ENCODE results near the gene POLRMT.
A peak's percentile ranks its signal among the peaks of the same experiment; 100 is the strongest.
"Not testable (repeated sequence)": the region's sequence is repeated elsewhere in the genome, so short reads cannot be mapped to it uniquely, and the experiment has no call there.

POLRMT gene

DNA sequence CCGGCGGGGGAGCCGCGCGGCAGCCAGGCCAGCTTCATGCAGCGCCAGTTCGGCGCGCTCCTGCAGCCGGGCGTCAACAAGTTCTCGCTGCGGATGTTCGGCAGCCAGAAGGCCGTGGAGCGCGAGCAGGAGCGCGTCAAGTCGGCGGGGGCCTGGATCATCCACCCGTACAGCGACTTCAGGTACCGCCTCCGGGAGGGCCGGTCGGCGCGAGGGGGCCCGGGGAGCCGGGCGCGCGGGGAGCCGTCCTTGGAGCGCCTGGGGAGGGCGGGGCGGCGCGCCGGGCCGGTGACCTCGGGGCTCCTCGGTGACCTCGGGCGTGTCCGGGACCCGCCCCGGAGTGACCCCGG, 43.0 kb downstream of the POLRMT start:
- DNase-seq: no peak

DNA sequence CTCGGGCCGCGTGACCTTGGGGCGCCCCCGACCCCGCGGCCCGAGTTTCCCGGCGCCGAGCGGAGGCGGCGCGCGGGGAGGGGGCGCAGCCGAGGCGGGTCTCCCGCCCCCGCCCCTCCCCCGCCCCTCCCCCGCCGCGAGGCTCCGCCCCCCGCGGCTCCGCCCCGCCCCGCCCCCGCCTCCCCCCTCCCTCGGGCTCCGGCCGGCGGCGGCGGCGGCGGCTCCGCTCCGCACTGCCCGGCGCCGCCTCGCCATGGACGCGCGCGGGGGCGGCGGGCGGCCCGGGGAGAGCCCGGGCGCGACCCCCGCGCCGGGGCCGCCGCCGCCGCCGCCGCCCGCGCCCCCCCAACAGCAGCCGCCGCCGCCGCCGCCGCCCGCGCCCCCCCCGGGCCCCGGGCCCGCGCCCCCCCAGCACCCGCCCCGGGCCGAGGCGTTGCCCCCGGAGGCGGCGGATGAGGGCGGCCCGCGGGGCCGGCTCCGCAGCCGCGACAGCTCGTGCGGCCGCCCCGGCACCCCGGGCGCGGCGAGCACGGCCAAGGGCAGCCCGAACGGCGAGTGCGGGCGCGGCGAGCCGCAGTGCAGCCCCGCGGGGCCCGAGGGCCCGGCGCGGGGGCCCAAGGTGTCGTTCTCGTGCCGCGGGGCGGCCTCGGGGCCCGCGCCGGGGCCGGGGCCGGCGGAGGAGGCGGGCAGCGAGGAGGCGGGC, 43.5 kb downstream of the POLRMT start, which contains the start of gene HCN2:
Gene HCN2, plus strand, starts transcription at position 189 of the 703 bp plus-strand sequence. Its CDS starts 65 bp downstream, at position 254.
- no peak for DNase-seq

DNA sequence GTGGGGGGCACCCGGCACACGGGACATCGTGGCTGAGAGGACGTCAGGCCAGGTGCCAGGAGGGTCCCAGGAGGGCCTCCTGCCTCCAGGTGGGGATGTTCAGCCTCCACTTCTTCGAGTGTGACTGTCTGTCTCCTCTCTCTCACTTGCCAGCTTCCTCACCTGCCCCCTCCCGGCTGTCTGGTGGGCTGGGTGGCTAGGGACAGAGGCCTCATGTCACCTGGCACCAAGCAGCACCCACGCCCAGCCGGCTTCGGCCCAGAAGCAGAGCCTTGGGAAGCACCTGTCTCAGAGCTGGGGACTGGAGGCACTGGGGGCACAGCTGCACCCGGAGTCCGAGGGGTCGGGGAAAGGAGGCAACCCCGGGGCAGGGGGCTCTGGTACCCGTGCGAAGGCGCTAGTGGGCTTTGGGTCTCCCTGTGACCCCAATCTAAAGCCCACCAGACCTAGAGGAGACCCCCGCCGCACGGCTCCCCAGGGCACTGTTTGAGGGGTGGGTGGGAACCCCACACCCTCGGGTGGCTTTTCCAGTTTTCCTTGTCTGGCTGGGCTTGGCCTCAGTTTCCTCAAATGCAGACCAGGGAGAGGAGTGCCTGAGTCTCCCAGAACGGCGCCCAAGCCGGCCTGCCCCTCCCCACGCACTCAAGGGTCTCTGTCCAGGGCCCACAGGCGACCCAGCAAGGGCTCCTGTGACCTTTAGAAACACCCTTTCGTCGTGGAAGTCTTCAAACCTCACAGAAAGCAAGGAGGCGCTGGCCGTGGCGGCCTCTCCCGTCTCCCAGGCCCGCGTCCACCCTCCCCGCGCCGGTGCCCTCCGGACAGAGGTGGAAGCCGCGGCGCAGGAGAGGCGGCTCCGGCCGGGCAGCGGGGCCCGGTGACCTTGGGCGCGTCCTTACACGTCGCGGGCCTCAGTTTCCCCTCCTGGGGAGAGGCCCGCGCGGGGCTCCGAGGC, 44.3 kb downstream of the POLRMT start:
- no peak for DNase-seq

DNA sequence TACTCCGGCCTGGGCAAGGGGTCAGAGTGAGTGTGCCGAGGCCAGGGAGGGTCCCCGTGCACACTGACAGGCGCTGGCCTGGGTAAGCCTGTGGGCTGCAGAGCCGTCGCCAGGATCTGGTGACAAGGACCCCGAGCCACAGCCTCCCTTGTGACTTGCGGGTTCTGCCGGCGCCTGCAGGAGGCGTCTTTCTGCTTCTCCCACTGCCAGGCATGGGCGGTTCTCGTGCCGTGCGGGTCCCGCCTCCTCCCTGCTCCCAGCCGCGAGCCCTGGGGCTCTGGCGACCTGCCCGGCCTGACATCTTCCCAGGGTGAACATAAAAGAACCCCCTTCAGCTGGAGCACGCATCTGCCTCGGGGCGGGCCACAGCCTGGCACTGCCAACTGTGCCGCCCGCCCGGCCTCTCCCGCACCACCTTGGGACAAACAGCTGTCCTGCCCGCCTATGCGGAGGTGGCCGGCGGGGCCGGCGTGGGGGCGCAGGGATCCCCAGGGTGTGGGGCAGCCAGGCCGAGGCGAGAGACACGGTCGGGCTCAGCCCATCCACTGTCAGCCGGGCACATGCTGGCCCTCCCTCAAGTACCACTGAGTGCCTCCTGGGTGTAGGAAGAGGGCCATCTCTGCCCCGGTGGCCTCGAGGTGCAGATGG, 45.1 kb downstream of the POLRMT start:
- DNase-seq: peak; percentile 71

DNA sequence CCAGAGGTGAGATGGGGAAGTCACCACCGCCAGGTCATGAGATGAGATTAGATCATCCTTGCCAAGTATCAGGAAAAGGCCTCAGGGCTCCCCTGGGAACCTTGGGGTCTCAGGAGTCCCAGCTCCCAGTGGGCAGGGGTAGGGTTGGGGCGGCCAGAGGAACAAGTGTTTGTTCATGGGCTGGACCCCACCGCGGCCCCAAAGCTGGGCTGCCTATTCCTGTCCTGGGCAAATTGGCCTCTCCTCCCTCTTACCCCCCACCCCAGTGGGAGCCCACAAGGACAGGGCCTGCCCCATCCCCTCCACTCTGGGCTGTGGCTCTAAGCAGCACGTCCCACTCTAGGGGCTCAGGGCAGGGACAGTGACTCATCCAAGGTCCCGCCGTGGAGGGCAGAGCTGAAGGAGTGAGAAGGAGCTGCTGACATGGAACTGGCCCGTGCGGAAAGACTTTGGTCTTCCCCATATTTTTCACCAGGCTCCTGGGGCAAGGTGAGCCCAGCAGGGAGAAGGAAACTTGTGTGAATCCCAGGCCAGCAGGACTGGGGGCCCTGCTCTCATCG, 47.7 kb downstream of the POLRMT start:
- no peak for DNase-seq

DNA sequence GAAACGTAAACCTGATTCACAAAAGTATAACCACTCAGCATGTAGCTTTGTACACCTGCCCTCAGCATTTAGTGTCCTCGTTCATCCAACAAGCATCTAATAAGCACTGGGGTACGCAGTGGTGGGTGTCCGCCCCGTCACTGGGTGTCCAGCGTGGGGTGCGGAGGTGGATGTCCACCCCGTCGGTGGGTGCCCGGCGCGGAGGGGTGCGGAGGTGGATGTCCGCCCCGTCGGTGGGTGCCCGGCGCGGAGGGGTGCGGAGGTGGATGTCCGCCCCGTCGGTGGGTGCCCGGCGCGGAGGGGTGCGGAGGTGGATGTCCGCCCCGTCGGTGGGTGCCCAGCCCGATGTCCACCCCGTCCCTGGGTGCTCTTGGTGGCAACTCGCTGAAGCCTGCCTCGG, 48.2 kb downstream of the POLRMT start:
- not testable (repeated sequence) for DNase-seq

DNA sequence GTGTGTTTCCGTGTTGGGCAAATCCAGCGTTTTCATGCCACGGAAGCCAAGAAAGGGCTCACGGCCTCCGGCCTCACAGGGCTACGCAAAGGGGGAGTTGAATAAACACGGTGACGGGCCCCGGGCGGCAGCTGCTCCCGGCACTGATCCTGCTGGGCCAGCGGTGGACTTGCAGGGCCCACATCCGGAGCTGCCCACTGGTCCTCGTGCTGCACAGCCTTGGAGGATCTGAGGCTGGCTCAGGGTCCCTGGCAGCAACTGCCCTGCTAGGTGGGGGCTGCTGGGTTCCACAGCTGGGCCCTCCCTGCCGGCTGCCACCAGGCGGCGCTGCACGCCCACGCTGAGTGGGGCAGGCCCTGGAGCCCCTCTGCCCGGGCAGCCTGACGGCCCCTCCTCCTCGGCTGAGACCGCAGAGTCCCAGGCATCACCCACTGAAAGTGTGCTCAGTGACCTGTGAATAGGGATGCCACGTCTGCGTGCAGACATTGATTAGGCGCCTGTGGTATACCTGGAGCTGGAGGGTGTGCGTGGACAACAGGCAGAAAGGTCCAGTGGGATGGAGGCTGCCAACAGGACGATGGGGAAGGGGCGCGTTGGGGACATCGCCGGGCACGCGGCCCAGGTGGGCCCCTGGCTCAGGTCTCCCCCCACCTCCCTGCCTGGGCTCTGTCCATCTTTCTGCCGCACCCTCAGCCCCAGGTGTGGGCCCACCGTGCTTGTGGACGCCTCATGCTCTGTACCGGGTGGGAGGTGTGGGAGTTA, 48.9 kb downstream of the POLRMT start:
- DNase-seq: peak; percentile 71

DNA sequence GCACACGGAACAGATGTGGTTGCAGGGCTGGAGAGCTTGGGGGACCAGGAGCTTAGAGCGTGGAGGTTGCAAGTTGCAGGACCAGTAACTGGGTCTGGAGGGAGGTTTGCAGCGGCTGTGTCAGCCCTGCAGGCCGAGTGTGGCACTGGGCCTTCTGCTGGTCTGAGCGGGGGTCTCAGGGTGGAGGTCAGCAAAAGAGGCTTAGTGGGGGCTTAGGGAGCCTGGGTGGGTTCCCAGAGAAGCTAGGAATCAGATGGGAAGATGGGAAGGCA, 49.4 kb downstream of the POLRMT start:
- no peak for DNase-seq

DNA sequence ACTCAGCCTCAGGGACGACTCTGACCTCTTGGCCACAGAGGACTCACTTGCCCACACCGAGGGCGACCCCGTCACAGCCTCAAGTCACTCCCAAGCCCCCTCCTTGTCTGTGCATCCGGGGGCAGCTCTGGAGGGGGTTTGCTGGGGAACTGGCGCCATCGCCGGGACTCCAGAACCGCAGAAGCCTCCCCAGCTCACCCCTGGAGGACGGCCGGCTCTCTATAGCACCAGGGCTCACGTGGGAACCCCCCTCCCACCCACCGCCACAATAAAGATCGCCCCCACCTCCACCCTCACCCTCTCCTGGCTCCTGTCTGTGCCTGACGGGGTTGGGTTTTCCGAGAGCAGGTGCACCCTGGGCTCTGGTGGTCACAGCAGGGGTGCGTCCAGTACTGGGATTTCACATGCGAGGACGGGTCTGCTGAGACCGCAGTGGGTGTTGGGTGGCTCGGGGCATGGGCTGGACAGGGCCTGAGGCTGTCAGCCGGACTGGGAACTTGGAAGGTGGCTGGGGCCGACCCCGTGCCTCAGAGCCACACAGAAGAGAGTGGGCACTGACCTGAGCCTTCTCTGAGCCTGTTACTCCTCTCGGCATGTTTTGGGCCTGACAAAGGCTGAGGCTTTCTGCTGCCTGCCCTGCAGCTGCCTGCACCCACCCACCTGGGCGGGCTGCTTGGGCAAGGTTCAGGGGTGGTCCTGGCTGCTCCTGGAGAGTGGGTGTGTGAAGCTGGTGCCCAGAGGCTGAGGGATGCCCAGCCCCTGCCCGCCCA, 50.0 kb downstream of the POLRMT start:
- DNase-seq: no peak

DNA sequence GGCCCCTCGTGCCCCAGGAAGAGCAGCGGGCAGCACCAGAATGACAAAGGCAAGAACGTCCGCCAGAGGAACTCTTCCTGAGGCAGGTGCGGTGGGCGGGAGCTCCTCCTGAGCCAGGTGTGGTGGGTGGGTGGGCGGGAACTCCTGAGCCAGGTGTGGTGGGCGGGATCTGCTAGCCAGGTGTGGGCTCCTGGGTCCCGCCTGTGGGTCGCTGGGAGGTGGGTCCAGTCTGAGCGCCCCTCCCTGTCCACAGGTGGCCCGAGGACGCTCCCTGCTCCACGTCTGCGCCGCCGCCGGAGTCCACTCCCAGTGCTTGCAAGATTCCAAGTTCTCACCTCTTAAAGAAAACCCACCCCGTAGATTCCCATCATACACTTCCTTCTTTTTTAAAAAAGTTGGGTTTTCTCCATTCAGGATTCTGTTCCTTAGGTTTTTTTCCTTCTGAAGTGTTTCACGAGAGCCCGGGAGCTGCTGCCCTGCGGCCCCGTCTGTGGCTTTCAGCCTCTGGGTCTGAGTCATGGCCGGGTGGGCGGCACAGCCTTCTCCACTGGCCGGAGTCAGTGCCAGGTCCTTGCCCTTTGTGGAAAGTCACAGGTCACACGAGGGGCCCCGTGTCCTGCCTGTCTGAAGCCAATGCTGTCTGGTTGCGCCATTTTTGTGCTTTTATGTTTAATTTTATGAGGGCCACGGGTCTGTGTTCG, 50.7 kb downstream of the POLRMT start:
- DNase-seq: no peak

DNA sequence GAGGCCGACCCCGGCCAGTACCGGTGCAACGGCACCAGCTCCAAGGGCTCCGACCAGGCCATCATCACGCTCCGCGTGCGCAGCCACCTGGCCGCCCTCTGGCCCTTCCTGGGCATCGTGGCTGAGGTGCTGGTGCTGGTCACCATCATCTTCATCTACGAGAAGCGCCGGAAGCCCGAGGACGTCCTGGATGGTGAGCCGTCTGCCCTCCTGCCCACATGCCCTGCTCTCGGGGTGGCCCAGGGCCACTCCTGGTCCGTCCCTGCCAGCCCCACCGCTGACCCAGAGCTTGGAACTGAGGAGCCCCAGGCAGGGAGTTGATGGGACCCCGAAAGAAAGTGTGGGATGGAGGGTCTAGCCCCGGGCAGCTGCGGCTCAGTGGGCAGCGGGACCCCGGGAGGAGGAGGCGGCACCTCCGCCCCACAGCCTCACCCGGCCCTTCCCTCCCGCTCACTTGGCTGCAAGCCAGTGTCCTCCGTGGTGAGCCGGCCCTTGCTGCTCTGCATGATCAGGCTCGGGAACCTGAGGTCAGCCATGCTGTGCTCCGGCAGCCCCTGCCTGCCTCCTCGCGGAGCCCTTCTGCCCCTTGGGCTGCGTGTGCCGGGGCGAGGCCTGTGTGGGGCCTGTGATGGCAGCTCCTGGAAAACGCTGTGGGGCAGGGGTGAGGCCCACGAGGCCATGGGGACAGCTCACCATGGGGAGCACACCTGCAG, 51.8 kb downstream of the POLRMT start:
- DNase-seq: no peak

DNA sequence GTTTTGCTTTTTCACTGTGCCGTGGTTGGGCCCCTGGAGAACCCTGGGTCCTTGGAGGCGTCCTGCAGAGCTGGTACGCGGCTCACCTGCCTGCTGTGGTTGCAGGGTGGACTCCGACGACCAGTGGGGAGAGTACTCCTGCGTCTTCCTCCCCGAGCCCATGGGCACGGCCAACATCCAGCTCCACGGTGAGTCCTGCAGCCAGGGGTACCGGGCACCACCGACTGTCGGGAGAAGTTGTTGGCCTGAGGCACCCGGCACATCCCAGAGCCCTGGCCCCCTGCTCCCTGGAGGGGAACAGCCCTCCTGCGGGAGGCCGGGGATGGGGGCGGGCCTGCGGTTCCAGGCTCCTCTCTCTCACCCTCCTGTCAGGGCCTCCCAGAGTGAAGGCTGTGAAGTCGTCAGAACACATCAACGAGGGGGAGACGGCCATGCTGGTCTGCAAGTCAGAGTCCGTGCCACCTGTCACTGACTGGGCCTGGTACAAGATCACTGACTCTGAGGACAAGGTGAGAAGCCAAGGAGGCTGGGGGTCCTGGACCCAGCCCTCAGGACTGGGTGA, 53.0 kb downstream of the POLRMT start:
- DNase-seq: no peak

DNA sequence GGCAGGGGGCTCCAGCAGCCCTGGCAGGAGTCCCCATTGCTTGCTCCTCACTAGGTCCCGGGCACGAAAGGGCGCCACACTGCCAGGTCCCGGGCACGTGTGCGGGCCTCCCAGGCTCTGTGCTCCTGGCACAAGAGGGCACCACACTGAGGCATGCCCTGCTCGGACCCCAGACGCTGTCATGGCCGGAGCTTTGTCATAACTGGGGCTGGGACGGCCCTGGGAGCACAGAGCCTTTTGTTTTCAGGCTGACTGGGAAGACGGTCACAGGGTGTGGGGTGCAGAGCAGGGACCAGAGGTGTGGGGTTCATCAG, 53.5 kb downstream of the POLRMT start:
- DNase-seq: no peak

DNA sequence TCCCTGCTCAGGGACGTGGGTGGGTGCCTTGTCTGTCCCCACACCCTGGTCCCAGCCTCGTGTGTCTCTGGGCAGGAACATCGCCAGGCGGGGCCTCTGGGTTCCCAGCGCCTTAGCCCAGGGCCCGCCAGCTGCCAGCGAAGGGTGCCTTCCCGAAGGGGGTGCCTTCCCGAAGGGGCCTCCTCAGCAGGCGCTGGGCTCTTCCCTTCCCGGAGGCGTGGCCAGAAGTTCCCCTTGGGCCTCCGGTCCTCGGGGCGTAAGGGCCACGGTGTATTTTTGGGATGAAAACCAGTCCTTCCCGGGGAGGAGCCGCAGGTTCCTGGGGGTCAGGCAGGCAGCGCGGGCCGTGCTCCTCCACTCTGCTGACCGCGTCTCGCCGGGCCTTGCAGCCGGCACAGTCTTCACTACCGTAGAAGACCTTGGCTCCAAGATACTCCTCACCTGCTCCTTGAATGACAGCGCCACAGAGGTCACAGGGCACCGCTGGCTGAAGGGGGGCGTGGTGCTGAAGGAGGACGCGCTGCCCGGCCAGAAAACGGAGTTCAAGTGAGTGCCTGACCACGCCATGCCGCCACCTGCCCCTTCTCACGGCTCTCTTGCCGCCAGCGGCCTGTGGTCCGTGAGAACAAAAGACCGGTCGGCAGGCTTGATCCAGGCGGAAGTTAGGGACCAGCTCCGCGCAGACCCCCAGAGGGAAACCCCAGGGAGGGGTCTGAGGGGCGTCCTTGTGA, 54.1 kb downstream of the POLRMT start:
- no peak for DNase-seq

DNA sequence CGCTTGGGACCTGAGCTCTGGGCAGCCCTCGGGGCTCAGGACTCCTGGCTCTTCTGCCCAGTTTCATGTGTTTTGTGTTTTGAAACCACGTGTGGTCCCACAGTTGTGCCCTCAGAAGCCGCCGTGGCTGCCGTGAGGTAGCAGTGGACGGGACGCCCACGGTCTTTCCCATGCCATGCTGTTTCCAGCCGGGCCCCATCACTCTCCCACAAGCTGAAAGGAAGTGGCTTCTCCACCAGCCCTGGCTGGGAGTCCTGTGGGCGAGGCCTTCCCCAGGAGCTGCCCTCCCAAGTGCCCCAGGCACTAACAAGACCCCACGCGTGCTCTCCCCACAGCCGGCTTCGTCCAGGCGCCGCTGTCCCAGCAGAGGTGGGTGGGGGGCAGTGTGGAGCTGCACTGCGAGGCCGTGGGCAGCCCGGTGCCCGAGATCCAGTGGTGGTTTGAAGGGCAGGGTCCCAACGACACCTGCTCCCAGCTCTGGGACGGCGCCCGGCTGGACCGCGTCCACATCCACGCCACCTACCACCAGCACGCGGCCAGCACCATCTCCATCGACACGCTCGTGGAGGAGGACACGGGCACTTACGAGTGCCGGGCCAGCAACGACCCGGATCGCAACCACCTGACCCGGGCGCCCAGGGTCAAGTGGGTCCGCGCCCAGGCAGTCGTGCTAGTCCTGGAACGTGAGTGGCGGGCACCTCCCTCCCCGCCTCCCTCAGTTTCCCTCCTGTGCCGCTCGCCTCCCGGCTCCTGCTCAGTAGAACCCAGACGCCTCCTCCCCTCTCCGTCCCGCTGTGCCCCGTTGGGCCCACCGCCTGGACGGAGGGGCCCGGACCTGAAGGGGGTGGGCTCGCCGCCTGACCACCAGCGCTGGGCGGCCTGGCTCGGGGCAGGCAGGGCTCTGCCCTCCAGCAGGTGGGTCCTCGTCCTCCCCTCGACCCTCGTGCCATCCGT, 55.6 kb downstream of the POLRMT start:
- no peak for DNase-seq

DNA sequence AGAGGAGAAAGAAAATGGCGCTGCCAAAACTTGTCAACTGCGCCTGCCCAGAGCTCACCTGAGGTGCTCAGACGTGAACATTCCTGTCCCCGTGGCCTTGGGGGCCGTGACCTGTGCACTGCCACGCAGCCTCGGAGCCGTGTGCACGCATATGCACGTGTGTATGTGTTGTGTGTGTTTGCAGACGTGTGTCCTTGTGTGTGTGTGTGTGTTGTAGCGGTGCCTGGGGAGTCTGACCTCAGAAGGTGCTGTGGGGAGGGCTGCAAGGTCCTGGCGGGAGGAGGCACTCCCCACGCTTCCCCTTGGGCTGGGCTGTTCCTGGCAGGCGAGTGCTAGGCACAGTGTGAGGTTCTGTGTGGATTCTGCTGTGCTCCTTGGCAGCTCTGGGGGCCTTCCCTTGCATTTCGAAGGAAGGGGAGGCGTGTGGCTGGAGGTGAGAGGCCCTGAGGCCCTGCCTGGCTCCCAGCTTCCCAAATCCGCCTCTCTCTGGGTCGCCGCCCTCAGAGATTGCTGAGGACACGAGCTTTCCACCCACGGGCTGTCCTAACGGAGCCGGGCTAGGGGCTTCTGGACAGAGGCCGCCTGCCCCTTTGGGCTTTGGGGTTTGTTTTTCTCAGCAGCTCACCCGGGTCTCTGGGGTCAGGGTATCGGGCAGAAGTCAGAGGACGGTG, 56.4 kb downstream of the POLRMT start:
- no peak for DNase-seq

DNA sequence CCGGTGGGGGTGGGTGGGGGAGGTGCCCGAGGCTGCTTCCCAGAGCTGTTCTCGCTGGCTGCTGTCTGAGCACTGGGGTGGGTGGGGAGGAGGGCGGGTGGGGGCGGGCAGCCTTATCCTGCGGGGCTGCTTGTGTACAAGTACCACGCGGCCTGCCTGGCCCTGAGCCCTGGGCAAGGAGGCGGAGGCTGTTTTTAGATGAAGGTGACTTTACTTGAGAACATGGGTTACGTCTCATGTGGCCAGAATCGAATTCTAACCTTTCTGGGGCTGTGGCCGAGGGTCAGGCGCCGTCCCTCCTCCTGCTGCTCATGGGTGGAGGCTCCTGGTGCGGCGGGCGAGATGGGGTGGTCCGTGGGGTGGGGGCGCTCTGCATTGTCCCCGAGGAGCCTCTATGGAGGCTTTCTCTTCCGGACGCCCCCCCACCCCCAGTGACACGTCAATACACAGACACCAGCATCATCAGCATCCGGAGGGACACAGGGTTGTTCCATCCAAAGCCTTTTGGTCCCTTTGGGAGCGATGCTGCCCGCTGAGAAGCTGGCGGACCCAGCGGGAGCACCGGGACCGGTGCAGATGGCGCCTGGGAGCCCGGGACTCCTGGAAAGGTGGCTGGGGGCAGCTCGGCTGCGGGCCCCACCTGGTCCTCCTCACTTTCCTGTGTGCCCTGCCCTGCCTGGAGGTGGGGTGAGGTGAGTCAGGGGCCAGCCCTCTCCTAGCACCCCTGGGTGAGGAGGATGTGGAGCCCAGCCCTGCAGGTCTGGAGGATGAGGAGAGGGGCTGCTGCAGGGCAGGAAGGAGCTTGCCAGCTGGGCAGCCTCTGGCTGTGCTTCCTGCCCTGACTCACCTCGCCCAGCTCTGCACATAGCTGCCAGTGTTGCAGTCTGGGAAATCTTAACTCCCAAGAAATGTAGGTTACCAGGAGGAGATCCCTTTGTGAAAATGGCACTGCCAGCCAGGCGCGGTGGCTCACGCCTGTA, 57.5 kb downstream of the POLRMT start:
- no peak for DNase-seq

Measured in stimulated activated CD4-positive, alpha-beta T cell treated with anti-CD3 and anti-CD28 coated beads, Interleukin-4, amount 100 ng/mL, for 1 hour (primary cell).